Uterus (tissue), 4 donors: ENCODE results near the gene CES5A. TPM values are rescaled to one million over a fixed set of nuclear protein-coding genes. Genes with fewer than 3 reads are reported as not detected.
"Not testable (repeated sequence)": the region's sequence is repeated elsewhere in the genome, so short reads cannot be mapped to it uniquely, and the experiment has no call there.

Experiments used
- DNase-seq, 2 donors: peaks; one replicate each; pipeline ENCODE4 v3.0.0-alpha.2; 2019 to 2020
- H3K27ac ChIP-seq, 2 donors: fragments of 200-600 bp; sonication (generic); 1 replicate in 1 of 2; 2 replicates in 1 of 2; pipeline ENCODE4 v1.5.1; 2016 to 2018
- H3K27me3 ChIP-seq, 2 donors: fragments of 200-600 bp; sonication (generic); one replicate each; pipeline ENCODE4 v1.5.1; 2018 to 2019; ENCODE audit warnings: control low read depth in 1 of 2
- H3K36me3 ChIP-seq, 2 donors: fragments of 200-600 bp; sonication (generic); one replicate each; pipeline ENCODE4 v1.5.1; 2019; ENCODE audit warnings: control low read depth in 1 of 2
- H3K4me1 ChIP-seq, 2 donors: fragments of 200-600 bp; sonication (generic); one replicate each; pipeline ENCODE4 v1.5.1; 2018 to 2019; ENCODE audit warnings: control low read depth in 1 of 2
- H3K4me3 ChIP-seq, 2 donors: fragments of 200-600 bp; sonication (generic); 1 replicate in 1 of 2; 2 replicates in 1 of 2; pipeline ENCODE4 v1.5.1; 2018 to 2019; ENCODE audit warnings: mild to moderate bottlenecking in 1 of 2
- H3K9me3 ChIP-seq, 2 donors: fragments of 200-600 bp; sonication (generic); one replicate each; pipeline ENCODE4 v1.5.1; 2019; ENCODE audit warnings: control low read depth in 1 of 2
- POLR2A ChIP-seq, 2 donors: fragments of 450-650 bp; IDR thresholded peaks; one replicate each; pipeline ENCODE4 v1.6.1; 2016; ENCODE audit warnings: antibody characterized with exemption in 2 of 2, mild to moderate bottlenecking in 1 of 2, moderate library complexity in 1 of 2
- intact Hi-C: fragments of 100-400 bp; cut with DNase I; formaldehyde crosslinking; loops from one replicate; pipeline ENCODE4 v1.15.1; 2023; ENCODE audit warnings: low total_unique reads
- total RNA-seq, 4 donors: library from RNA; depleted of rRNA in 3 of 4; stranded (reverse); fragments of >200 nt in 3 of 4; gene quantifications; one replicate each; pipeline versions ENCODE4 v1.1.0 to v1.2.4, GENCODE V29; 2014 to 2023
- TF ChIP-seq, protein P1 (sequence below), 4 experiments: fragments of 200-600 bp in 2 of 4; fragments of 450-650 bp in 2 of 4; sonication (generic) in 2 of 4; IDR thresholded peaks; one replicate each; pipeline ENCODE4 v1.5.1; 2016 to 2019; ENCODE audit warnings: antibody characterized with exemption in 4 of 4, mild to moderate bottlenecking in 2 of 4, moderate library complexity in 1 of 4
- donor health status: DM: yes; HTN: yes; CAD: no.

Gene CES5A
- total RNA-seq, 4 donors from 2014 or later, result not detected

DNA sequence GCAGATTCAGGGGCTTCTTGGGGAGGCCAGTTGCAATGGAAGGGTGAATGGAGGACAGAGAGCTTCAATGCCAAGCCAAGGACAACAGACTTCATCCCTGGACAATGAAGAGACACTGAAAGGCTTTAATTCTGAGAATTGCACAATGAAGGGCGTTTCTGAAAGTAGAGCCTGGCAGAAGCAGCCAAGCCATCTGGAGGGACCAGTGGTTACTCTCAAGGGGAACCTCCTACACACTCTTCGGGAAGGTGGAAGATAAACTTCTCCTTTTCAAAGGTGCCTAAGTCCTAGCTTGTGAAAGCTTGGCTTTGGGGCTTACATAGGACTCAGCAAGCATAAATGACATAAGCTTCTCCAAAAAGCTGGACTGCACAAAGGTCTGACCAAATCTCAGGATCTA lies 36.1 kb downstream of the CES5A start:
- H3K27ac ChIP-seq, result no peak overlapping the region
- H3K36me3 ChIP-seq, result no peaks in the 10 kb centered on the region
- H3K27me3 ChIP-seq, result no peaks in the 10 kb centered on the region
- DNase-seq, result no peak
- H3K4me3 ChIP-seq, result no peak overlapping the region
- intact Hi-C loops, result no loop called here
- no peaks in the 10 kb centered on the region for H3K4me1 ChIP-seq
- TF ChIP-seq, protein P1, sequence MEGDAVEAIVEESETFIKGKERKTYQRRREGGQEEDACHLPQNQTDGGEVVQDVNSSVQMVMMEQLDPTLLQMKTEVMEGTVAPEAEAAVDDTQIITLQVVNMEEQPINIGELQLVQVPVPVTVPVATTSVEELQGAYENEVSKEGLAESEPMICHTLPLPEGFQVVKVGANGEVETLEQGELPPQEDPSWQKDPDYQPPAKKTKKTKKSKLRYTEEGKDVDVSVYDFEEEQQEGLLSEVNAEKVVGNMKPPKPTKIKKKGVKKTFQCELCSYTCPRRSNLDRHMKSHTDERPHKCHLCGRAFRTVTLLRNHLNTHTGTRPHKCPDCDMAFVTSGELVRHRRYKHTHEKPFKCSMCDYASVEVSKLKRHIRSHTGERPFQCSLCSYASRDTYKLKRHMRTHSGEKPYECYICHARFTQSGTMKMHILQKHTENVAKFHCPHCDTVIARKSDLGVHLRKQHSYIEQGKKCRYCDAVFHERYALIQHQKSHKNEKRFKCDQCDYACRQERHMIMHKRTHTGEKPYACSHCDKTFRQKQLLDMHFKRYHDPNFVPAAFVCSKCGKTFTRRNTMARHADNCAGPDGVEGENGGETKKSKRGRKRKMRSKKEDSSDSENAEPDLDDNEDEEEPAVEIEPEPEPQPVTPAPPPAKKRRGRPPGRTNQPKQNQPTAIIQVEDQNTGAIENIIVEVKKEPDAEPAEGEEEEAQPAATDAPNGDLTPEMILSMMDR (IDR thresholded peaks at IDR 0.05), result no peak
- TF ChIP-seq POLR2A (IDR thresholded peaks at IDR 0.05), result no peak
- no peaks in the 10 kb centered on the region for H3K9me3 ChIP-seq

DNA sequence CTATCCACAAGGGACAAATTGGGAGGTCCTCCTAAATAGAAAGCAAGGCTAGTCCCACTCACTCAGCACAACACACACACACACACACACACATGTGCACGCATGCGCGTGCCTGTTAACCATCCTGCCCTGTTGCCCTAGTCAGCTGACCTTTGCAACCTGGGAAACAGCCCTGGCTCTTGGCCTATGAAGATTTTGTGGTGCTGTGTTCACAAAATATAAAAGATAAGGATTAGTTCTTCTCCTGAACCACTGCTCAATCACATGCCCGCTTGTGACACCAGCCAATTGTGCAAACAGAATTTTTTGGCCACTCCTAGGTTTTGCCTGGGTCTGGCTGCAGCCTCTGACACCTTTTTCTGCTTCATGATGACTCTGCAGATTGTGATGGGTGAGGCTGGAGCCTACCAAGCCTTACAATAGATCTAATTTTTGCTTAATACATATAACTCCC lies 39.0 kb downstream of the CES5A start:
- no peak for DNase-seq
- Histone ChIP-seq H3K36me3 (no peaks in the 10 kb centered on the region), H3K4me3 (no peak overlapping the region), H3K9me3 (no peaks in the 10 kb centered on the region), H3K27me3 (no peaks in the 10 kb centered on the region), H3K27ac (no peak overlapping the region), H3K4me1 (no peaks in the 10 kb centered on the region)
- intact Hi-C loops, result no loop called here
- TF ChIP-seq, protein P1 (IDR thresholded peaks at IDR 0.05), result no peak
- TF ChIP-seq POLR2A (IDR thresholded peaks at IDR 0.05), result no peak

- intact Hi-C loops, result no loop called here
- Histone ChIP-seq H3K27me3 (no peaks in the 10 kb centered on the region), H3K4me1 (no peaks in the 10 kb centered on the region), H3K36me3 (no peaks in the 10 kb centered on the region), H3K9me3 (no peaks in the 10 kb centered on the region), H3K4me3 (no peak overlapping the region), H3K27ac (no peak overlapping the region)
- TF ChIP-seq, protein P1 (IDR thresholded peaks at IDR 0.05), result no peak
- no peak for TF ChIP-seq POLR2A (IDR thresholded peaks at IDR 0.05)
- no peak for DNase-seq
Observed at GRCh38 chr16:55835581-55835980, 39.6 kb downstream of the CES5A start.

GRCh38 chr16:55835173-55835572 lies 40.0 kb downstream of the CES5A start:
- DNase-seq, H3K27me3 ChIP-seq, intact Hi-C loops, H3K9me3 ChIP-seq, H3K36me3 ChIP-seq, H3K4me3 ChIP-seq, H3K4me1 ChIP-seq, H3K27ac ChIP-seq: not testable (repeated sequence)

DNA sequence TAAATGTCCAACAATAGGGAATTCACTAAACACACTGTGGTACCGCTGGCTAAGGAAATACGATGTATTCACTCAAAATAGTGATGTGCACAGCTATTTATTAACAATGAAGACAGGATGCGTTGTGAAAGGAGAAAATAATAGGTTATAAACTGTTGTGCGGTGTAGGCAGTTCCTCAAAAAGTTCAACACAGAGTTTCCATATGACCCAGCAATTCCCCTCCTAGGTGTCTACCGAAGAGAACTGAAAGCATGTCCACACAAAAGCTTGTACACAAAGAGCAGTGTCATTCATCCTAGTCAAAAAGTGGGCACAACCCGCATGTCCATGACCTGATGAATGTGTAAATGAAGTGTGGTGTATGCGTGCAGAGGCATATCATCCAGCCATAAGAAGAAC lies 41.1 kb downstream of the CES5A start:
- H3K9me3 ChIP-seq, result no peaks in the 10 kb centered on the region

More for the DNA sequence above, 41.1 kb downstream of the CES5A start:
- Histone ChIP-seq H3K4me1 (no peaks in the 10 kb centered on the region), H3K27ac (no peak overlapping the region), H3K4me3 (no peak overlapping the region), H3K27me3 (no peaks in the 10 kb centered on the region), H3K36me3 (no peaks in the 10 kb centered on the region)
- intact Hi-C loops, result no loop called here
- no peak for DNase-seq
- no peak for TF ChIP-seq POLR2A (IDR thresholded peaks at IDR 0.05)
- TF ChIP-seq, protein P1 (IDR thresholded peaks at IDR 0.05), result no peak
